HAP-1 (cell line): ENCODE results near the gene SLC7A9.
"Not testable (repeated sequence)": the region's sequence is repeated elsewhere in the genome, so short reads cannot be mapped to it uniquely, and the experiment has no call there.

ENCODE experiments used
- DNase-seq, 2 experiments: peaks; one replicate each; pipeline ENCODE4 v3.0.0-alpha.2; 2016 to 2020; ENCODE audit warnings: low spot score in 2 of 2
- H3K27me3 ChIP-seq: fragments of 250-450 bp; sonication (Bioruptor Pico); 2 replicates; pipeline ENCODE4 v1.5.1; 2020; ENCODE audit warnings: low read depth, mild to moderate bottlenecking, moderate library complexity
- H3K36me3 ChIP-seq: fragments of 250-450 bp; sonication (Bioruptor Pico); replicated peaks from 2 replicates; pipeline ENCODE4 v1.5.1; 2020; ENCODE audit warnings: mild to moderate bottlenecking
- H3K4me1 ChIP-seq: fragments of 250-450 bp; sonication (Bioruptor Pico); 2 replicates; pipeline ENCODE4 v1.5.1; 2020; ENCODE audit warnings: mild to moderate bottlenecking
- H3K4me3 ChIP-seq: fragments of 250-450 bp; sonication (Bioruptor Pico); 2 replicates; pipeline ENCODE4 v1.5.1; 2020; ENCODE audit warnings: mild to moderate bottlenecking, moderate library complexity
- H3K9me3 ChIP-seq: fragments of 250-450 bp; sonication (Bioruptor Pico); 2 replicates; pipeline ENCODE4 v1.5.1; 2020; ENCODE audit warnings: mild to moderate bottlenecking, moderate library complexity
- in situ Hi-C: fragments of 300-500 bp; cut with MboI; formaldehyde crosslinking; loops from 3 replicates; pipeline ENCODE4 v1.14.3; 2020; ENCODE audit warnings: low sequenced_read_pairs, inconsistent platforms, mixed read lengths

The SLC7A9 gene

DNA sequence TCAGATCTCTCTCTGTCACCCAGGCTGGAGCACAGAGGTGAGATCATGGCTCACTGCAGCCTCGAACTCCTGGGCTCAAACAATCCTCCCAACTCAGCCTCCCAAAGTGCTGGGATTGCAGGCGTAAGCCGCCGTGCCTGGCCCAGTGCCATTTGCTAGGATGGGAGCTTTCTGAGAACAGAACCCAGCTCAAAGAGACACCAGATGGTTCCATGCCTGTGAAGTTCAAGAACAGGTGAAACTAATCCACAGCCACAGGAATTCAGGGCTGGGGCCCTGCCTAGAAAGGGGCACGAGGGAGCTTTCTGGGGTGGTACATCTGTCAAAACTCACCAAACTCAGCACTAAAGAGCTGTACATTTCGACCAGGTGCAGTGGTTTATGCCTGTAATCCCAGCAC is 4.2 kb downstream of the SLC7A9 start:
- Histone ChIP-seq H3K9me3 (no peaks in the 10 kb centered on the region), H3K36me3 (no peaks in the 10 kb centered on the region), H3K27me3 (no peaks in the 10 kb centered on the region), H3K4me3 (no peak overlapping the region), H3K4me1 (no peaks in the 10 kb centered on the region)
- in situ Hi-C loops, result no loop called here
- no peak for DNase-seq

DNA sequence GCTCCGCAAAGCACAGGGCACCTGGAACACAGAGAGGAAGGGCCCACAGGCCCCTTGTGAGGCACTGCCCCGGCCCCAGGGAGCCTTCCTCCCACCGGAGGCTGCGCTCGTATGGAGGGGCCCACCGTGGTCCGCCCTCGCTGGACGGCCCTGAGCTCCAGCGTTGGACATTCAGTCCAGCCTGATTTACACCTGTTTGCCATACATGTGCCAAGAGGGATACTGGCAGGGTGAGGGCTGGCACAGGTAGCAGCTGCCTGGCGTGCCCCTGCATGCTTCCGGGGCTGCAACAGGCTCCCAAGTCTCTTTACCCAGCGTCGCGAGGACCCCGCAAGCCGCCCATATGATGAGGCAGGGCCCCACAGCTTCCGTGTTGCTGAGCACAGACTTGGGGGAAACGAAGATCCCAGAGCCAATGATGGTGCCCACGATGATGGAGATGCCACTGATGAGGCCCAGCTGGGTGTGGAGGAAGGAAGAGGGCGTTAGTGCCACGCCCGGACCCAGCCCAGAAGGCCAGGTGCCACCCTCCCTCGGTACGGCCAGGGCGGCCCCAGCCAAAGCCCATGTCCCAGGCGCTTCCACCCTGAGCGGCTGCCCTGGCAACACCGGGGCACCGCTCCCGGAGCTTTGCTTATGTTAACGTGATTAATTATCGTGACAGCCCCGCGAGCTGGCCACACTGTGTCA is 5.1 kb downstream of the SLC7A9 start:
- in situ Hi-C loops, result no loop called here
- Histone ChIP-seq H3K4me1 (no peaks in the 10 kb centered on the region), H3K36me3 (no peaks in the 10 kb centered on the region), H3K27me3 (no peaks in the 10 kb centered on the region), H3K9me3 (no peaks in the 10 kb centered on the region), H3K4me3 (no peak overlapping the region)
- DNase-seq, result no peak

DNA sequence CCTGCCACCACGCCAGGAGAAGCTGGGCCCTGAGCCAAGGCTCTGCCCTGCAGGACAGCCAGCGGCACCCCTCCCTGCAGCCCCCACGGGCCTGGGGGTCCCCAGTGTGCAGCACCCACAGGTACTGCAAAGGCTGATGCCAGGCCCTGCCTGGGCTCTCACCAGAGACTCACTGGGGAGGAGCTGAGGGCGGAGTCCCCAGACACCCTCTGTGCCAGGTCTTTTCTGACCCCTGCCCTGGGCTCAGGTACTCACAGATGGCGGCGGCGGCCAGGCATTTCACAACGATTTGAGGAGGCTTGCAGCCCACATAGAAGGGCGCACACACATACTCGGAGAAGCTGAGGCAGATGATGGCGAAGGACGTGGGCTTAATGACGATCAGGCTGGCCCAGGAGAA is 5.7 kb downstream of the SLC7A9 start:
- H3K27me3 ChIP-seq, result no peaks in the 10 kb centered on the region
- no peaks in the 10 kb centered on the region for H3K9me3 ChIP-seq
- DNase-seq, result no peak
- in situ Hi-C loops, result no loop called here
- H3K36me3 ChIP-seq, result no peaks in the 10 kb centered on the region
- no peak overlapping the region for H3K4me3 ChIP-seq
- H3K4me1 ChIP-seq, result no peaks in the 10 kb centered on the region

DNA sequence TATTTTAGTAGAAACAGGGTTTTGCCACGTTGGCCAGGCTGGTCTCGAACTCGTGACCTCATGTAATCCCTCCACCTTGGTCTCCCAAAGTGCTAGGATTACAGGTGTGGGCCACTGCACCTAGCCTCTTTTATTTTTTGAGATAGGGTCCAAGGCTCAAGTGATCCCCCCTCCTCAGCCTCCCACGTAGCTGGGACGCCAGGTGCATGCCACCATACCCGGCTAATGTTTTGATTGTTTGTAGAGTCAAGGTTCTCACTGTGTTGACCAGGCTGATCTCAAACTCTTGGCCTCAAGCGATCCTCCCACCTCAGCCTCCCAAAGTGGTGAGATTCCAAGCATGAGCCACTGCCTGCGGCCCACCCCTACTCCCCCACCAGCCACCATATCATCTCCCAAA is 6.3 kb downstream of the SLC7A9 start:
- H3K4me1 ChIP-seq, result no peaks in the 10 kb centered on the region
- H3K36me3 ChIP-seq, result no peaks in the 10 kb centered on the region
- DNase-seq, result no peak
- H3K9me3 ChIP-seq, result no peaks in the 10 kb centered on the region
- no peak overlapping the region for H3K4me3 ChIP-seq
- in situ Hi-C loops, result no loop called here
- no peaks in the 10 kb centered on the region for H3K27me3 ChIP-seq

DNA sequence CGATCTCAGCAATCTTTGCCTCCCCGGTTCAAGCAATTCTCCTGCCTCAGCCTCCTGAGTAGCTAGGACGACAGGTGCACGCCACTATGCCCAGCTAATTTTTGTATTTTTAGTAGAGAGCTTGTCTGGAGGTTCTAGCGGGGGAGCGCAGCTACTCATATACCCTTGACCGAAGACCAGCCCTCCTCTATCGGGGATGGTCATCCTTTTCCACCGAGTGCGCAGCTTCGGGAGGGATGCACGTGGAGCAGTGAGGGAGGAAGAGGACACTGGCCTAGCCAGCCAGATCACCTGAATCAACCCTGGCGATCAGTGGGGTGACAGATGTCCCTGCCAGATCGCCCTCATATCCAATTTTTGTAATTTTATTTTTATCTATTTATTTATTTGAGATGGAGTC is 6.8 kb downstream of the SLC7A9 start:
- no peaks in the 10 kb centered on the region for H3K9me3 ChIP-seq
- no peaks in the 10 kb centered on the region for H3K36me3 ChIP-seq
- no peak for DNase-seq
- in situ Hi-C loops, result no loop called here
- H3K27me3 ChIP-seq, result no peaks in the 10 kb centered on the region
- H3K4me1 ChIP-seq, result no peaks in the 10 kb centered on the region
- H3K4me3 ChIP-seq, result no peak overlapping the region

DNA sequence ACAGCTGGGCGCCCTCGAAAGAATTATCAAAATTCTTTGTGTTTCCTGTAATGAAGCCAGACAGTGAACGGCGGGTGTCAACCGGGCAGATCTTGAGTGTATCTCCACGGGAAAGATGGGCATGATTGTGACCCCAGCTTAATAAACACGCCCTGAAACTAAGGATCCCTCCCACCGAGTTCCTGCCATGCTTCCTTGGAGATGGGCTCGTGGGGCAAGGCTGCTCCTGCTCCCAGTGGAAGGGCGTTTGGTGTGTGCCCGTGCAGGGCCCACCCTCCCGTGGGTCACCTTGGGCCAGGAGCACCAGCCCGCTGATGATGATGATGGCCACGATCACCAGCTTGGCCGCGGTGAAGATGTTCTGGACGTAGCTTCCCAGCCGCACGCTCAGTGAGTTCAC is 7.4 kb downstream of the SLC7A9 start:
- no peak overlapping the region for H3K4me3 ChIP-seq
- no peaks in the 10 kb centered on the region for H3K9me3 ChIP-seq
- no peaks in the 10 kb centered on the region for H3K36me3 ChIP-seq
- in situ Hi-C loops, result no loop called here
- H3K27me3 ChIP-seq, result no peaks in the 10 kb centered on the region
- no peaks in the 10 kb centered on the region for H3K4me1 ChIP-seq
- no peak for DNase-seq

DNA sequence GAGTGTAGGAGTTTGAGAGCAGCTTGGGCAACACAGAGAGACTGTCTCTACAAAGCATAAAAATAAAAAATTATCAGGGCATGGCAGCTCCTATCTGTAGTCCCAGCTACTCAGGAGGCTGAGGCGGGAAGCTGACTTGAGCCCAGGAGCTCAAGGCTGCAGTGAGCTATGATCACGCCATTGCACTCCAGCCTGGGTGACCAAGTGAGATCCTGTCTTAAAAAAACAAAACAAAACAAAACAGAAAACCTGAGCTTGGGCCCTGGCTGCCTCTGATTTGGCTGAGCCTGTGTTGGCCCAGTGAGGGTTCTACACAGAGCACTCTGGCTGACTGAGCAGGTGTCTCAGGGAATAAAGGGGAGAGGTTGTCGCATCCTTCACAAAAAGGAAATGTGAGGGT is 8.0 kb downstream of the SLC7A9 start:
- no peak overlapping the region for H3K4me3 ChIP-seq
- H3K27me3 ChIP-seq, result no peaks in the 10 kb centered on the region
- no peaks in the 10 kb centered on the region for H3K36me3 ChIP-seq
- no peaks in the 10 kb centered on the region for H3K9me3 ChIP-seq
- DNase-seq, result no peak
- no peaks in the 10 kb centered on the region for H3K4me1 ChIP-seq
- in situ Hi-C loops, result no loop called here

DNA sequence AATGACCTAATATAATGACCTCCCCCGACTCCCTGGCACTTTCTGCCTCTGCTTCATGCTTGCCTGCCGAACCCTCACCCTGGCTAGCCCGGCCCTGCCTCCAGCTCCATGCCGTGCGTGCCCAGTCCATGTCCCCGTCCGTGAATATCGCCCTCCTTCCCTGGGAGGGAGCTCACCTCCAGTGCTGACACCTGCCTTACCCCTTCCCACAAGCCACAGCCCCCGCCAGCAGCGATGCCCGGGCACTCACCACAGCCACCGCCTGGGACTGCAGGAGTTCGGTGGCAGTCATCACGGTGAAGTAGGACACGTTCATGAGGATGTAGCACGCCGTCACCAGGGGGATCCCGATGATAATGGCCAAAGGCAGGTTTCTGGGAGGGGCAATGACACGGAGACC is 10.0 kb downstream of the SLC7A9 start:
- H3K36me3 ChIP-seq, result no peaks in the 10 kb centered on the region
- H3K4me1 ChIP-seq, result no peaks in the 10 kb centered on the region
- H3K9me3 ChIP-seq, result no peaks in the 10 kb centered on the region
- in situ Hi-C loops, result no loop called here
- H3K27me3 ChIP-seq, result no peaks in the 10 kb centered on the region
- DNase-seq, result no peak
- H3K4me3 ChIP-seq, result no peak overlapping the region

DNA sequence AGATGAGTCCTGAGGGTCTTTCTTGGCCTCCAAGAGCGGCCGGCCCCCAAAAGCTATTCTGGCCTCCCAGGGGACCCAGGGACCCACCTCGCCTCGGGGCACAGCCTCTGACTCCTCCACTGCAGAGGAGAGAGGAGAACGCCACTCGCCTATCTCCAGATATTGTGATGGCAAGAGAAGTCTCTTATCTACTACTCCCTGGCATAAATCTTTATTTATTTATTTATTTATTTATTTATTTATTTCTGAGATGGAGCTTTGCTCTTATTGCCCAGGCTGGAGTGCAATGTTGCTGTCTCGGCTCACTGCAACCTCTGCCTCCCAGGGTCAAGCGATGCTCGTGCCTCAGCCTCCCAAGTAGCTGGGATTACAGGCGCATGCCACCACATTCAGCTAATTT is 11.0 kb downstream of the SLC7A9 start:
- DNase-seq, result no peak
- Histone ChIP-seq H3K9me3 (no peaks in the 10 kb centered on the region), H3K27me3 (no peaks in the 10 kb centered on the region), H3K4me3 (no peak overlapping the region), H3K4me1 (no peaks in the 10 kb centered on the region), H3K36me3 (no peaks in the 10 kb centered on the region)
- in situ Hi-C loops, result no loop called here

DNA sequence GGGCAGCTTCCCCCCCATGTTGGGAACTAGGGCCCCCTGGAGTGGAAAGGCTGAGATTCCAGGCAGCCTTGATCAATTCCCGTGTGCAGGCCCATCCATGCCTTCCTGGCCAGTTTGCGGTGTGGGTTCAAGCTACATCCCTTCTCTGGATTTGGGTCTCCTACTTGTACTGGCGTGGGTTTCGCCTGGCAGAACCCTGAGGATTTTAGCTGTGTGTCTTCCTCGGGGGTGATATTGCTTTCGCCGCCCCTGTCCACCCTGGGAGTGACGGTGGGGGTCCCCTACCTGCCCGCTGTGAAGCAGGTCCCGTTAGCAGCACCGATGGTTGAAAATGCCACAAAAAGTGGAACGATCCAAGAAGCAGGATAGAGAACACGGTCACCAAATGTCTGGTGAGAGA is 11.4 kb downstream of the SLC7A9 start:
- no peaks in the 10 kb centered on the region for H3K9me3 ChIP-seq
- in situ Hi-C loops, result no loop called here
- H3K36me3 ChIP-seq, result no peaks in the 10 kb centered on the region
- H3K4me3 ChIP-seq, result no peak overlapping the region
- H3K4me1 ChIP-seq, result no peaks in the 10 kb centered on the region
- no peak for DNase-seq
- no peaks in the 10 kb centered on the region for H3K27me3 ChIP-seq

DNA sequence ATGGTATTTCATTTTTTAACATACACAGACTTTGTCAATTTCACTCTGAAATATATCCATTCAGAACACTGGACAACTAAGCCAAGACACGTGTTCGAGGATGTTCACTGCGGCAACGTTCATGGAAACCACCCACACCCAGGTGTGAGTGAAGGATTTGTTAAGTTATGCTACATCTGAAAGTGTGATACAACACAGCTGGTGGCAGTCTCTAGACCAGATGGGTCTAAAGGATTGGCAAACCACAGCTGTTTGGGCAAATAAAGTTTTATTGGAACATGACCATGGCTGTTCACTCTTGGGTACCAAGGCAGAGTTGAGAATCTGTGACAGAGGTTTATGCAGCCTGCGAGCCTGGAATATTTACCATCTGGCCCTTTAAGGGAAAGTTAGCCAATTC is 12.0 kb downstream of the SLC7A9 start:
- Histone ChIP-seq H3K27me3 (no peaks in the 10 kb centered on the region), H3K36me3 (no peaks in the 10 kb centered on the region), H3K4me1 (no peaks in the 10 kb centered on the region), H3K9me3 (no peaks in the 10 kb centered on the region), H3K4me3 (no peak overlapping the region)
- DNase-seq, result no peak
- in situ Hi-C loops, result no loop called here

DNA sequence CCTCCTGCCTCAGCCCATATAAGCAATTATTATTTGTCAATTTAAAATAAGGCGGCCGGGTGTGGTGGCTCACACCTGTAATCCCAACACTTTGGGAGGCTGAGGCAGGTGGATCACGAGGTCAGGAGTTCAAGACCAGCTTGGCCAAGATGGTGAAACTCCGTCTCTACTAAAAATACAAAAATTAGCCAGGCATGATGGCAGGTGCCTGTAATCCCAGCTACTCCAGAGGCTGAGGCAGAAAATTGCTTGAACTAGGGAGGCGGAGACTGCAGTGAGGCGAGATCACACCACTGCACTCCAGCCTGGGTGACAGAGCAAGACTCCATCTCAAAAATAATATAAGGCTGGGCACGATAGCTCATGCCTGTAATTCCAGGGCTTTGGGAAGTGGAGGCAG is 12.7 kb downstream of the SLC7A9 start:
- in situ Hi-C loops, result not testable (repeated sequence)

DNA sequence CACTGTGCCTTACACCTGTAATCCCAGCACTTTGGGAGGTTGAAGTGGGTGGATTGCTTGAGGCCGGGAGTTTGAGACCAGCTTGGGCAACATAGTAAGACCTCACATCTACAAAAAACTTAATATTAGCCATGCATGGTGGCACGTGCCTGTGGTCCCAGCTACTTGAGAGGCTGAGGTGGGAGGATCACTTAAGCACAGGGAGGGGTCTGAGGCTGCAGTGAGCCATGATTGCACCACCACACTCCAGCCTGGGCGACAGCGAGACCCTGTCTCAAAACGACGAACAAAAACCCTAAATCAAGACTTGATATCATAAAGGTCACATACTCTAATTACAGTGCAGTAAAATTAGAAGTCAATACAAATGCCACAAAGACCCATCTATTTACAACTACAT is 17.4 kb downstream of the SLC7A9 start:
- Histone ChIP-seq H3K4me3 (no peak overlapping the region), H3K36me3 (no peaks in the 10 kb centered on the region), H3K9me3 (no peaks in the 10 kb centered on the region), H3K27me3 (no peaks in the 10 kb centered on the region), H3K4me1 (no peaks in the 10 kb centered on the region)
- in situ Hi-C loops, result no loop called here
- no peak for DNase-seq

More for the DNA sequence above, 12.7 kb downstream of the SLC7A9 start:
- DNase-seq, H3K9me3 ChIP-seq, H3K36me3 ChIP-seq, H3K4me1 ChIP-seq, H3K4me3 ChIP-seq, H3K27me3 ChIP-seq: not testable (repeated sequence)

DNA sequence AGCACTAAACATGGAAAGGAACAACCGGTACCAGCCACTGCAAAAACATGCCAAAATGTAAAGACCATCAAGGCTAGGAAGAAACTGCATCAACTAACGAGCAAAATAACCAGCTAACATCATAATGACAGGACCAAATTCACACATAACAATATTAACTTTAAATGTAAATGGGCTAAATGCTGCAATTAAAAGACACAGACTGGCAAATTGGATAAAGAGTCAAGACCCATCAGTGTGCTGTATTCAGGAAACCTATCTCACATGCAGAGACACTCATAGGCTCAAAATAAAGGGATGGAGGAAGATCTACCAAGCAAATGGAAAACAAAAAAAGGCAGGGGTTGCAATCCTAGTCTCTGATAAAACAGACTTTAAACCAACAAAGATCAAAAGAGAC is 21.5 kb downstream of the SLC7A9 start:
- H3K9me3 ChIP-seq, H3K36me3 ChIP-seq, H3K4me3 ChIP-seq, H3K27me3 ChIP-seq, H3K4me1 ChIP-seq, in situ Hi-C loops, DNase-seq: not testable (repeated sequence)

DNA sequence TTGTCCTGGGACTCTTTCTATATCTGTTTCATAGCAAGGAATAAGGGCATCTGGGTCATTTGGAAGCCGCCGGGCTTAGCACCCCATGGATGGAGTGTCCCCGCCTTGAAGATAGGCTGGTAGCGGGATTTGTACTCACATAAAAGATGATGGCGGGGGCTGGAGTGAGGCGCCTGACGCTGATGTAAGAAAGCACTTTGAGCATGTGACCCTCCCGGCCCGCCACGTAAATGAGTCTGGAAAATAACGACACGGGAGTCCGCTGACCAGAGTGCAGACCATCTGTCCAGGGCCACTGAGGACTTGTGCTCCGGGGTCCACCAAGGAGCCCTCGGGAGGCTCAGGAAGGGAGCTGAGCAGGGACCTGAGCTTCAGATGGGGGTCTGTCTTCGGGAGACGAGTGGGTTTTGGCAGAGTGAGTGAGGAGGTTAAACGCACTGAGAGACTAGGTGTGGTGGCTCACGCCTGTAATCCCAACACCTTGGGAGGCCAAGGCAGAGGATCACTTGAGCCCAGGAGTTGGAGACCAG is 25.8 kb downstream of the SLC7A9 start:
- no peaks in the 10 kb centered on the region for H3K27me3 ChIP-seq
- H3K9me3 ChIP-seq, result no peaks in the 10 kb centered on the region
- H3K36me3 ChIP-seq, result no peaks in the 10 kb centered on the region
- no peak for DNase-seq
- in situ Hi-C loops, result no loop called here
- no peaks in the 10 kb centered on the region for H3K4me1 ChIP-seq
- H3K4me3 ChIP-seq, result no peak overlapping the region
